HG03159 (cell line): ENCODE results near the gene ENTPD6.
"Not testable (repeated sequence)": the region's sequence is repeated elsewhere in the genome, so short reads cannot be mapped to it uniquely, and the experiment has no call there.

Experiments
- ATAC-seq: cut with Tn5 transposase; IDR thresholded peaks from one replicate; pipeline ENCODE4 v1.9.1; 2021; ENCODE audit warnings: mild to moderate bottlenecking, moderate library complexity; ENCODE audit not compliant: unreplicated experiment

The ENTPD6 gene

DNA sequence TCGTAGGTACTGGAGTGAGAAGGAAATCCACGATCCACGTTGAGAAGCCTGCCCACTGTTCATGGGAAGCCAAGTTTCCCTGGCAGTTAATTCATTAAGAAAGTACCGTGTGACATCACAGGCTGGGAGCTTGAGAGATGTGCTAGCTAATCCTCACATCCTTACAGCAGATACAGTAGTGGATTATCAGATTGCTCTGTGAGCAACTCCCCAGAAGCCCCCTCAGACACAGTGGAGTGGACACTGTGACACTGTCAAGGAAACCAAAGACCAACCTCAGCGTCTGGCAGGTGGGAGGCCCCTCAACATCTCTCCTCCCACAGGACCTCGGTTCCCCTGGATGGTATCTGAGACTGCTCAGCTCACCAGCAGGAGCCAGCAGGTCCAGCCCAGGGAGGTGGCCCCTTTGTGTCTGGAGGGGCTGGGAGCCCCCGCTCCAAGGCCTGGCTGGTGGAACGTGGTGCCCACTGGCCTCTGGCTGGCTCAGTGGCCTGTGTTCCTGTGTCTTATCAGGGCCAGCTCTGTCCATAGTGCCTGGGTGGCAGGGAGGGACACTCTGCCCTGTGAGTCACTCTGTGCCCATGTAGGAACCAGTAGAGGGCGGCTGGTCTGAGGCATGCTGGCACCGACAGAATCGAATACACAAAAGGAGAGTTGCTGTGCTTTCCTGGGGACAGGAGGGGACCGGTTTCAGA is 59.6 kb downstream of the ENTPD6 start:
- ATAC-seq, result no peak

DNA sequence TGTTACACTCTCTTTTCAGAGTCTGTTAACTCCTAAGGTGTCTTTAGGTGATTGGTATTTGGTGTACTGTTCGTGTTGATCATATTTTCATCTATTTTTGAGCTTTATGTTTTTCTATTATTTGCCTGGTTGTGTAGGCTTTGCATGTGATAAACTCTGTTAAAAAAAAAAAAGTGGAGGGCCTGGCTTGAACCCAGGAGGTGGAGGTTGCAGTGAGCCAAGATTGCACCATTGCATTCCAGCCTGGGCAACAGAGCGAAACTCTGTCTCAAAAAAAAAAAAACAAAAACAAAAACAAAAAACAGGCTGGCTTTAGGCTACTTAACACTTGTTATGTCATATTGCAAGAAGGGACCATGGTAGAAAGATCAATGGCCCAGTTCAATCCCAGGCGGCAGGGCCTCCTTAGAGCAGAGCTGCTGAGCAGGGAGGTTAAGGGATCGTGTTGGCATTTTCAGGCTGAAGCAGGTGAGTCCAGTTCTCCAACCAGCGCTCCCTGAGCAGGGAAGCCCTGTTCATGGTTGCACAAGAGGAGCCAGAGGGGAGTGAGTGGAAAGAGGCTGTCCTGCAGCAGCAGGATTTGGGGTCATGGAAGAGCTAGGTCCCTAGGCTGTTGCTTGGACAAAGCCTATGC is 60.8 kb downstream of the ENTPD6 start:
- no peak for ATAC-seq

DNA sequence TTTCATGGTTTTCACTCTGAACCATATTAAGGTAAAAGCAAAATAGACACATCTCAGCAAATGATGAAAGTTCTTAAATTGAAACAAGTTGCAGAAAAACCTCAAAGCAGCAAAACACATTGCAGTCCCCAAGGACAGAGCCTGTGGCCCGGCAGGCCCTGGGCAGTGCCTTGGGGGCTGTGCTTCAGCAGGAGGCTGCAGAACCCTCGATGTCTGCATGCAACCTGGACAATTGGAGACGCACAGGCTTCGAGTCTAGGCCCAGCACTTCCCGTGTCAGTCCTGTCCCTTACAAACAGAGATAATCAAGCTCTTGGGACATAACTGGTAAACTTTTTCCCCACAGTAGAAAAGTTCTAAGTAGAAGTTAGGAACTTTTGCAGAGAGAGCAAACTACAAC is 61.6 kb downstream of the ENTPD6 start:
- no peak for ATAC-seq

DNA sequence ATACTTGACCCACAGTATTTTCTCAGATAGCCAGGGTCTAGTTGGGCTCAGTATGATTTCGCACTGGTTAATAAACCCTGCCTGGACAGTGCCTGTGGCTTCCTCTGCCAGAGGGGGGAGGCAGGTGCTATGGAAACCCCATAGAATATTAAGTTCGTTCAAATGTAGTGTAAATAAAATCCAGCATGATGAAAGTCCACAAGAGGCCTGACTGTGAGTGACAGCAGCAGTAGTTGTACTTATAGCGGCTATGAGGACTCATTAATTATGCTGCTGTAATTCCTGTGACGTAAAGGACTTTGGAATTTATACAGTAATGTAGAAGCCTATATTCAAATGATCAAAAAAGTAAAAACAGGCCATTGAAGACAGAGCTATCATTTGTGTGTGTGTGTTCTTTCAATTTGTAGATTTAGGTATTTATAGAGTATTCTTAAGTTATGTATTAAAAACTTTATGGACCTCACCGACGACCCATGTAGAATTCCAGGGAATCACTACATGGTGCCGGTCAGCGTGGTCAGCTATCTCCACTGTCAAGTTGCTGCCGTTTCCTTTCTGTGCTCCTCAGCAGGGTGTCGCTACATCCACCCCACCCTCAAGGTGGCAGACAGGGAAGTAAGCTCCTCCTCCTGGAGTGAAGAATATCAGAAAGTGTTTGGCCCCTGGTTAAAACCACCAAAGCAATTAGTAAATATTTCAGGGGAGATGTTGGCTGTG is 62.4 kb downstream of the ENTPD6 start:
- no peak for ATAC-seq

DNA sequence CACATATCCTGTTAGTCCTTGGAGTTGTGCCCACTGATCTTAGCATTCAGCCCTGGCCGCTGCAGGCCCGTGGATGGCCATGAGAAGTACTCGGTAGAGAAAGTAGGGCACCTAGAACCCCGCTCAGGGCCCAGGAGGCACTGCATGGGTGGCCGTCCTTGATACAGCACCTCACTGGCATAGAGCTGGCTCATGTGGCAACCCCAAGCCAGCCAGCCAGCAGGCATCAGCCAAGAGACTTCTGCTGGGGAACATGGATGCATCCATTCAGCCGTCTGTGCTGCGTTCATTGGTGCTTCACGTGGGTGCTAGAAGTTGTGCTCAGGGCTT is 62.9 kb downstream of the ENTPD6 start:
- no peak for ATAC-seq

DNA sequence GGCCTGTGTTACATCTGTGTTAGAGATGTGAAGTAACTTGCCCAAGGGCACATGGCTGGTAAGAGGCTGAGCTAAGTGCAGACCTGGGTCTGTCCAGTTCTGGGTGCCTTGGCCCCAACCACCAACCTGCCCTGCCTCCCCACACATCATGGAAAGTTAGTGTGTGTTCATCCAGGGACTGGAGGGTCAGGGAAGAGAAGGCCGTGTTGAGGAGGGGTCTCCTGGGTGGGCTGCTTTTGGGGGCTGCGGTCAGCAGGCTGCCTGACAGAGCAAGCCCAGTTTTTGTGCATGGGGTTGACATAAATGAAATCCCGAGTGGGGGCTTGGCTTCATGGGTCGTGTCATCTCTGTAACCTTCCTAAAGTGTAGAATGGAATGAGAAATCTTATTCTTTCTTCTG is 63.3 kb downstream of the ENTPD6 start:
- no peak for ATAC-seq

DNA sequence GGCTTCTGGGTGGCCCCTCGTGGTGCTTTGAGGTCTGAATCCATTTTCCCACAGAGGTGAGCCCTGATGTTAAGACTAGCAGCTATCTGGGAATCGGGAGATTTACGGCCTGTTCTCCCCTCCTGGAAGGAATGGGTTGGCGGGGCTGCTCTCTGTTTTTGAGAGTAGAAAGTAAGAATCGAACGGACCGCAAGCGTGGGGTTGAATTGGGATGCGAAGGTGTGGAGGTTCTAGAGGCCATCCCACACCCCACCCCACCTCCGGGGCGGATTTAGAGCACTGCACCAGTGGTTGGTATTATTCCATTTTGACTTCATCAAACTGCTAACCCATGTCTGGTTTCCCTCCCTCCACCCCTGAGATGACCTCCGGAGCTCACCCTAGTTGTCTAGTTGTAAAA is 63.8 kb downstream of the ENTPD6 start:
- no peak for ATAC-seq

DNA sequence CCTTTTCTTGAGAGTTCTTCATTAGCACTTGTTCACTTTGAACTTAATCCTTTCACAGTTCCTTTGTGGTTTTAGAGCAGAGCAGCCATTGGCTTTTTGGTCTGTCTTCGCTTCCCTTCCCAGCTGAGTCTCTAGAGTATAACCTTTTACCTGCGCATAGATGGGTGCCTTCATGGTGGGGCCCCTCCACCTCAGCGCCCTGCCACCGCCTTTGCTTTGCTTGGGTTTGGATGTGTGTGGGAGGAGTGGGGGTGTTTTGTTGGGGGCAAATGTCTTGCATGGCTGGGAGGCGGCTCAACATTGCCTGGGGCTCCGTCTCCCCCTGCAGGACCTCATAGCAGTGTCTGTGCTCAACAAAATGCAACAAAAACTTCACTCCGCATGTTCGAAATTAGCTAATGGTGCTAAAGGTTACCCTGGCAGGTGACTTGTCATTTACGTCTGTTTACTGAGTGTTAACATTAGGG is 64.3 kb downstream of the ENTPD6 start:
- ATAC-seq, result no peak

DNA sequence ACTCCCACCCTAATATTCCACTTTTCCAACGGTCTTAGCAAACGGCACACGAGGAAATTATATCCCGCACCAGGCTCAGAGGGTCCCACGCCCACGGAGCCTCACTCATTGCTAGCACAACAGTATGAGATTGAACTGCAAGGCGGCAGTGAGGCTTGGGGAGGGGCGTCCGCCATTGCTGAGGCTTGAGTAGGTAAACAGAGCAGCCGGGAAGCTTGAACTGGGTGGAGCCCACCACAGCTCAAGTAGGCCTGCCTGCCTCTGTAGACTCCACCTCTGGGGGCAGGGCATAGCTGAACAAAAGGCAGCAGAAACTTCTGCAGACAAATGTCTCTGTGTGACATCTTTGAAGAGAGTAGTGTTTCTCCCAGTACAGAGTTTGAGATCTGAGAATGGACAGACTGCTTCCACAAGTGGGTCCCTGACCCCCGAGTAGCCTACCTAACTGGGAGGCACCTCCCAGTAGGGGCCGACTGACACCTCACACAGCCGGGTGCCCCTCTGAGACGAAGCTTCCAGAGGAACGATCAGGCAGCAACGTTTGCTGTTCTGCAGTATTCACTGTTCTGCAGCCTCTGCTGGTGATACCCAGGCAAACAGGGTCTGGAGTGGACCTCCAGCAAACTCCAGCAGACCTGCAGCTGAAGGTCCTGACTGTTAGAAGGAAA is 65.4 kb downstream of the ENTPD6 start:
- ATAC-seq, result not testable (repeated sequence)

DNA sequence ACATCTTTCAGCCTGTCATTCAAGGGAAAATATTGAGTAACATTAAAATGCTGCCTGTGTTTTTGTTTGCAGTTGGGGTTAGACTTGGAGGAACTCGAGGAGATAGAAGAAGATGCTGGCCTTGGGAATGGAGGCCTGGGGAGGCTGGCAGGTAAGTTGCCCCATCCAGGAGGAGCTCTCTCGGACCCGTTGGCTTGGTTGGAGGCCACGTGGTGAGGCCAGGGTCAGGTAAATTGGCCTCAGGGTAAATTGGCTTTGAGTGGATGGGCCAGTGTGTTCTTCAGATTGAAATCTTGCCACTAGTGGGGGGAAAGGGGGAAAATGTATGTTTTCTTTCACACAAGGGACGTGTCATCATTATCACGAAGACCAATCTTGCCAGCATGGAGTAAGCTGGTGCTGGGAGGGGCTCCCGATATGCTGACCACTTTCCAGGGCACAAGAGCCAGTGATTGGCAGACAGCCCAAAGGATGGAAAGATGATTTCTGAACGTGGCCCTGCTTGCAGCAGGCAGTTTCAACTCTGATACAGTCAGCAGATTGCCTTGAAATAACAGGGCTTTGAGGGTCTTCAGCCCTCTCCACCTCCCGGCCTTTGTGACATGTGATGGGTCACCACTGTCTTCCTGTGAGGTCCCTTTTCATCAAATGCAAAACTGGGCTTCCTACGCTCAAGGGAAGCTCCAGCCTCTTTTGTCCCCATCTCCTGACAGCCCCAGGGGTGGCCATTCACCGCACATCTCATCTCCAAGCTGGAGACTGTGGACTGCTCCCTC is 73.7 kb downstream of the ENTPD6 start:
- no peak for ATAC-seq

DNA sequence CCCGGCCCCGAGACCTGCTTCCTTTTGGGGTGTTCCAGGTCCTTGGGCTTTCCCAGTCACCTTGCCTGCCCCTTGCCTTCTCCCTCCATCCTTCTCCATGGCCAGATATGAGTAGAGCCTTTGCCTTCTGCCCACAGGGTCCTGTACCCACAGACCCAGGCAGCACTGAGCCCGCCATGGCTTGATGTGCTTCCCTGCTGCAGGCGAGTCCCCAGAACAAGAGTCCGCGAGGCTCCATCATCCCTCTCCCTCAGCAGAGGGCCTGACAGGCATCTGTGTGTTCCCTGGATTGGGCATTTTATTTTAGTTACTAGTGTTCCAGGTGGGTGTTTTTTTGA is 74.3 kb downstream of the ENTPD6 start:
- no peak for ATAC-seq

DNA sequence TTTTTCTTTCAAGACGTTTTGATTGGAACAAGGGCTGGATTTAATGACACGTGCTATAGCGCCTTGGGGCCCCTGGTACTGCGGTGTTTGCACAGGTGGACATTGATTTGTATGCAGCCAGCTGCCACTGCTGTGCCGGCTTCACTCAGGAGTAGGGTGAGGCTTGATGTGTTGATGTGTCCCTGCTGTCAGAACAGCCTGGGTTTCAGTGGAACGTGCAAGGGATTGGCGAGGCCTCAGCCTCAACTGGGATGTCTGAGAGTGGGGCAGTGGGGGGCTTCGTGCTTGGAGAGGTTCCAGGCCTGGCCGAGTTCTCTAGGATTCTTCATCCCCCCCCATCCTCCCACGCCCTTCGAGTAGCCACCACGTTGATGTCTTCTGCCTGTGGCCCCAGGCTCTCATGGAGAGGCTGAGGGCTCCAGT is 75.3 kb downstream of the ENTPD6 start:
- ATAC-seq, result no peak

DNA sequence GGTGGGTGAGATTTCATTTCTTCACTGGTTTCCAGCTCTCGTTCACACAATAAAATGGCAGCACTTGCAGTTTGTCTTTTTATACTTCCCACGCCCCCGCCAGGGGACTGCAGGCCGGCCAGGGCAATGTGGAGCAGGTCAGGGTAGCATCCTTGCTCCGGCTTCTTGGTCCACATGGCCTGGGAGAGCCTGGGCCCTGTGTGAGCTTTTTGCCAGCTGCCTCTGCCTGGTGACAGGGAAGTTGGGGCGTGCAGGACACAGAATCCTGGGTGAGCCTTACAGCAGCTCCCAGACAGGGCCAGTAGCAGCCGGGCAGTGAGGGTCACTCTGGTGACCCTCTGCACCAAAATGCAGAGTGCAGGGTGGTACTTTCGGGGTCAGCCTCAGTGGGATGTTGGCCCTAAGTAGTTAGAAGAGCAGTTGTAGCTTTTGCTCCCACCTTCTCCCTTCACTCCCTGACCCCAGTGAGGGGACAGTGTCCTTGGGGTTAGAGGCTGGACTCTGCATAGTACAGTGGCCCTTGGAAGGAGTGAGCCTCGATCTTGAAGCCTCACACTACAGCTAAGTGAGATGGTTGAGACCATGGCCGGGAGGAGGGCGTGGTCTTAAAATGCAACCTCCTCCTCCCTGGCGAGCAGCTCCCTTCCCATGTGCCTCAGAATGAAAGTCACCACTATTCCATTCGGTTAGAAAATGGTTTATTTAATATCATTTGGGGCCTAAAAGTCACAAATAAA is 76.1 kb downstream of the ENTPD6 start:
- no peak for ATAC-seq

DNA sequence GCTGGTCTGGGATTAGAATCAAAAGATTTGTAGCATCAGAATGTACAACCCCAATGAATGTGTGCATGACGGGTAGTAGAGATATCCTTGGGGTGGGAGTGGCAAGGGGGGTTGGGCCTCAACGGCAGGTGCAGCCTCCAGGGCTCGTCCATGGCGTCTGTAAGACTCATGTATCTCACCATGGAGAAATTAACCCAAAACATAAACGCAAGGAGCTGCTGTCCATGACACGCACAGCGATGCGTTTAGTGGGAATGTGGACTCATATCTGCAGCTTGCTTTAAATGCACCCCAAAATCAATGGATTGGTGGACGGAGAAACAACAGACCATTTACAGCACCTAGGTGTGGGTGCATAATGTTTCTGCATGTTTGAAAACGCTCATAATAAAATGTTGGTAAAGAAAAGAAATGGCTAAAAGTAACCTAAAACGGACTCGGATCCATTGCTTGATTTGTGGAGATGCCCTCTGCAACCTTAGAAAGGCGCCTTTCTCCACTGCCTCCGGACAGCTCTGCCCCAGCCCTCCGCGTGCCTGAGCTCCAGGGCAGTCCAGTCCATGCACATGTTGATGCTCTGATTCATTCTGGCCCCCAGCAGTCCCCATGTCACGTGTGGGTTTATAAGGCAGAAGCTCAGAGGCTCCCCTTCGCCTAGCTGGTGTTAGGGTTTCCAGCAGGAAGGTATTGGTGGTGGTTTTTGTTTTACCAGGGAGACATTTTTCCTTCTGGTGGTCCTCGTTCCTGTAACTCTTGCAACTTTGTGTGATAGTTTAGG is 76.9 kb downstream of the ENTPD6 start:
- ATAC-seq, result no peak

DNA sequence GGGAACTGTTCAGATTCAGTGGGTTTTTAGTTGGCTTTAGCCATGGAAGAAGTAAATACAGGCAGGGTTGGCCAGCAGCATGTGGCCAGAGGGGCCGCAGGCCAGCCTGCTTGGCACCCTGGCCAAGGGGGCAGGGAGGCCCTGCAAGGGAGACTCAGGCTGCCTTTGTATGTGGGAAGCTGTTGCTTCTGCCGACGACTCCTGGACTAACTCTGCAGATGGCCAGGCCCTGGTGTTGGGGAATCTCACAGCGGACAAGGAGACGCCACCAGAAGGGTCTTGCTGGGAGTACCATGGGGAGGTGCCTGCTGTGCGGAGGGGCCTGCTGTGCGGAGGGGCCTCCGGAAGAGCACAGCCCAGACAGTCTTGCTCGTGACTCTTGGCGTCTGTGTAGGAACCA is 77.5 kb downstream of the ENTPD6 start:
- ATAC-seq, result no peak

DNA sequence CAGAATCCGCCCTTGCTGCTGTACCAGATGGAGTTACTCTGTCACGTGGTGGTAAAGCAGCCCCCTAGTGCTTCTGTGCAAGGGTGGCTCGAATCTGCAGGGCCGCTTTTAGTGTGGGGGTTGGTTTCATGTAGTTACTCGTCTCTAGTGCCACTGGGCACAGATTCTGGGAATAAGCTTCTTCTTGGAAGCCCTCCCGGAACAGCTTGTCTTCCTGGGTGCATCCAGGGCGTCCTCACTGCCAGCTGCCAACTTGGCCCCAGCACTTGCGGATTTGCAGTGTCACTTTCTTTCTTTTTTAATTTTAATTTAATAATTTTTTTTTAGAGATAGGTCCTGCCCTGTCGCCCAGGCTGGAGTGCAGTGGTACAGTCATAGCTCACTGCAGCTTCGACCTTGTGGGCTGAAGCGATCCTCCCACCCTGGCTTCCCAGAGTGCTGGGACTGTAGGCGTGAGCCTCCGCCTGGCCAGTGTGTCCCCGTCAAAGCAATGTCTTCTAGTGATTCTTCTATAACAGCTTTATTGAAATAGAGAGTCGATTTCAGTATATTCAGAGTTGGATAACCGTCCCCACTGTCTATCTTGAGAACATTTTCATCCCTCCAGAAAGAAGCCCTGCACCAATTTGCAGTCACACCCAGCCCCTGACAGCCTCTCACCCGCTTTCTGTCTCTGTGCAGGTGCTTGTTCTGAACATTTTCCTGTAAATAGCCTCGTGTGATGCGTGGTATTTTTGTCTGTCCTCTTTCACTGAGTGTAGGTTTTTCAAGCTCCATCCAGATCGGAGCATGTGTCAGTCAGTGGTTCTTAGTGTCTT is 78.2 kb downstream of the ENTPD6 start:
- ATAC-seq, result no peak

DNA sequence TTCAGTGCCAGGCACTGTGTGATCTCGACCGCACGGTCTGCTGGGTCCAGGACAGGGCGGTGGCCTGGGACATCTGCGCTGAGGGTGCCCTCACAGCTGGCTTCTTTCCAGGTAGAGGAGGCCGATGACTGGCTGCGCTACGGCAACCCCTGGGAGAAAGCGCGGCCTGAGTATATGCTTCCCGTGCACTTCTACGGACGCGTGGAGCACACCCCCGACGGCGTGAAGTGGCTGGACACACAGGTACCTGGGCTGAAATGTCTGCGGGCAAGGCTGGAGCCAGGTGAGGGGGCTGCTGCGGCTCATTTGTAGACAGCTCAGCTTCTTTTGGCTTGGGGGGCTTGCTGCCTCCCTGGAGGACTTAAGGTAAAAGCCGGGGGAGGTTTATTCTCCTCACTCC is 79.0 kb downstream of the ENTPD6 start:
- no peak for ATAC-seq

DNA sequence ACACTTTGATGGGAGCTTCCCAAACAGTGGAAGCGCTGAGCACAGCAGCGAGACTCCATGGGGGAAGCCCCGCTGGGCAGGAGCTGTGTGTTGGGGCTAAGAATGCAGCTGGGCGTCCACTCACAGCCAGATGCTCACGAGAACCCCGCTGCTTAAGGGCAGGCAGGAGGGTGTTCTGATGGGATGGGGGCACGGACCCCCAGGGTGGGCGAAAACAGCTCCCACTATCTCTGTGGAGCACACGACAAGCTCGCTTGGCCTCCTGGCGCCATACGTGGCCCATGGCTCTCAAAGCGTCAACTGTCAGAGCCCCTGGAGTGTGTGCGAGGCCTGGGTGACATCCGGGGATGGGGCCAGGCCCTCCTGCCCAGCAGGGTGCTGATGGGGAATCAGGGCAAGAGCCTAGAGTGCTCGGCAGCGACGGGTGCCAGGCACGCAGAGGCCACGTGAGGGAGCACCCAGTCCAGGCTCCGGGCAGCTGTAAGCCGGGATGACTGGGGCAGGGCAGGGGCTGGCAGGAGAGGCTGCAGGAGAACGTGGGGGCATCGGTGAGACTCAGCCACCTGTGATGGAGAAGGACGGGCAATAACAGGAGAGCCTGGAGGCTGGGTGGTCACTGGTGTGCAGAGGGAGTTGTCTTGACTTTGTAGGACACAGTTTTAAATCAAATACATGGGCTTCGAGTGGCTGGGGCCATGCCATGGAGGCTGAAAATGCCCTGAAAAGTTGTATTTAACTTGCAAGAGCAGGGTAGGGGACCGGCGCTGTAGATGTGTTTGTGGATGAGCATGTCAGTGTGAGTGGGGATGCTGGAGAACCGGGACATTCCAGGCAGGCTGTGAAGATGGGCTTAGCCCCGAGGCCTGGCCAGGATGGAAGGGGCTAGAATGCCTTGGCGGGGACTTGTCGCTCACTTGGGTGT is 79.6 kb downstream of the ENTPD6 start:
- no peak for ATAC-seq
